Mucosa of stomach (tissue), 1 donor: ENCODE results near the gene ANTXR1.
"Not testable (repeated sequence)": the region's sequence is repeated elsewhere in the genome, so short reads cannot be mapped to it uniquely, and the experiment has no call there.

Experiments
- H3K27me3 ChIP-seq: one replicate; pipeline ENCODE4 v1.7.0; 2013; ENCODE audit warnings: mild to moderate bottlenecking, low read length; ENCODE audit not compliant: control insufficient read depth, insufficient read depth
- H3K36me3 ChIP-seq: one replicate; pipeline ENCODE4 v1.7.0; 2013; ENCODE audit warnings: low read length; ENCODE audit not compliant: control insufficient read depth, insufficient read depth
- H3K4me1 ChIP-seq: one replicate; pipeline ENCODE4 v1.7.0; 2013; ENCODE audit warnings: mild to moderate bottlenecking, low read length; ENCODE audit not compliant: control insufficient read depth, insufficient read depth
- H3K4me3 ChIP-seq: one replicate; pipeline ENCODE4 v1.7.0; 2013; ENCODE audit warnings: low read length
- H3K9ac ChIP-seq: one replicate; pipeline ENCODE4 v1.7.0; 2013; ENCODE audit warnings: mild to moderate bottlenecking, low read length, moderate library complexity
- H3K9me3 ChIP-seq: one replicate; pipeline ENCODE4 v1.7.0; 2013; ENCODE audit warnings: mild to moderate bottlenecking, low read length, moderate library complexity; ENCODE audit not compliant: control insufficient read depth
- donor health status: Pancreatic carcinoma.

The ANTXR1 gene

GRCh38 chr2:69241664-69242514 lies 228.9 kb downstream of the ANTXR1 start:
- H3K27me3 ChIP-seq = no peaks in the 10 kb centered on the region
- no peaks in the 10 kb centered on the region for H3K9me3 ChIP-seq
- H3K4me1 ChIP-seq = no peaks in the 10 kb centered on the region
- H3K36me3 ChIP-seq = no peaks in the 10 kb centered on the region
- no peak overlapping the region for H3K4me3 ChIP-seq
- H3K9ac ChIP-seq = no peak overlapping the region

- Histone ChIP-seq H3K27me3 (no peaks in the 10 kb centered on the region), H3K4me1 (no peaks in the 10 kb centered on the region), H3K9me3 (no peaks in the 10 kb centered on the region), H3K36me3 (no peaks in the 10 kb centered on the region), H3K9ac (no peak overlapping the region), H3K4me3 (no peak overlapping the region)
Measured at GRCh38 chr2:69242651-69243051, 229.7 kb downstream of the ANTXR1 start.

- H3K9me3 ChIP-seq = no peaks in the 10 kb centered on the region
- H3K9ac ChIP-seq = no peak overlapping the region
- H3K4me3 ChIP-seq = no peak overlapping the region
- H3K4me1 ChIP-seq = no peaks in the 10 kb centered on the region
- H3K36me3 ChIP-seq = no peaks in the 10 kb centered on the region
- no peaks in the 10 kb centered on the region for H3K27me3 ChIP-seq
Measured at GRCh38 chr2:69243652-69244051, 230.7 kb downstream of the ANTXR1 start.

- H3K36me3 ChIP-seq = no peaks in the 10 kb centered on the region
- no peak overlapping the region for H3K4me3 ChIP-seq
- no peaks in the 10 kb centered on the region for H3K4me1 ChIP-seq
- no peaks in the 10 kb centered on the region for H3K9me3 ChIP-seq
- H3K9ac ChIP-seq = no peak overlapping the region
- no peaks in the 10 kb centered on the region for H3K27me3 ChIP-seq
Measured at GRCh38 chr2:69244882-69245281, 231.9 kb downstream of the ANTXR1 start.

GRCh38 chr2:69247583-69247982 lies 234.6 kb downstream of the ANTXR1 start:
- Histone ChIP-seq H3K9me3 (no peaks in the 10 kb centered on the region), H3K36me3 (no peaks in the 10 kb centered on the region), H3K9ac (no peak overlapping the region), H3K4me1 (no peaks in the 10 kb centered on the region), H3K4me3 (no peak overlapping the region), H3K27me3 (no peaks in the 10 kb centered on the region)

- H3K9ac ChIP-seq = no peak overlapping the region
- H3K4me1 ChIP-seq = no peaks in the 10 kb centered on the region
- no peaks in the 10 kb centered on the region for H3K36me3 ChIP-seq
Measured at GRCh38 chr2:69248232-69248631, 235.3 kb downstream of the ANTXR1 start.

GRCh38 chr2:69250981-69251380 lies 238.0 kb downstream of the ANTXR1 start:
- H3K4me1 ChIP-seq = no peaks in the 10 kb centered on the region
- H3K36me3 ChIP-seq = no peaks in the 10 kb centered on the region
- no peaks in the 10 kb centered on the region for H3K9me3 ChIP-seq
- no peak overlapping the region for H3K4me3 ChIP-seq
- no peaks in the 10 kb centered on the region for H3K27me3 ChIP-seq
- no peak overlapping the region for H3K9ac ChIP-seq

More at GRCh38 chr2:69248232-69248631, 235.3 kb downstream of the ANTXR1 start:
- H3K4me3 ChIP-seq = no peak overlapping the region
- no peaks in the 10 kb centered on the region for H3K27me3 ChIP-seq
- no peaks in the 10 kb centered on the region for H3K9me3 ChIP-seq

GRCh38 chr2:69251943-69252342 lies 239.0 kb downstream of the ANTXR1 start:
- no peaks in the 10 kb centered on the region for H3K36me3 ChIP-seq
- H3K4me1 ChIP-seq = no peaks in the 10 kb centered on the region
- H3K27me3 ChIP-seq = no peaks in the 10 kb centered on the region
- H3K9me3 ChIP-seq = no peaks in the 10 kb centered on the region
- H3K4me3 ChIP-seq = no peak overlapping the region
- H3K9ac ChIP-seq = no peak overlapping the region

- H3K36me3 ChIP-seq = no peaks in the 10 kb centered on the region
- no peaks in the 10 kb centered on the region for H3K27me3 ChIP-seq
- no peaks in the 10 kb centered on the region for H3K9me3 ChIP-seq
- no peaks in the 10 kb centered on the region for H3K4me1 ChIP-seq
- H3K4me3 ChIP-seq = no peak overlapping the region
- H3K9ac ChIP-seq = no peak overlapping the region
Measured at GRCh38 chr2:69253112-69253511, 240.1 kb downstream of the ANTXR1 start.

GRCh38 chr2:69253611-69254301 lies 240.8 kb downstream of the ANTXR1 start:
- no peaks in the 10 kb centered on the region for H3K36me3 ChIP-seq
- no peak overlapping the region for H3K9ac ChIP-seq
- H3K27me3 ChIP-seq = no peaks in the 10 kb centered on the region
- no peaks in the 10 kb centered on the region for H3K4me1 ChIP-seq
- no peaks in the 10 kb centered on the region for H3K9me3 ChIP-seq
- no peak overlapping the region for H3K4me3 ChIP-seq

GRCh38 chr2:69255760-69256159 lies 242.8 kb downstream of the ANTXR1 start:
- Histone ChIP-seq H3K9me3 (peaks cover 5% of the 10 kb centered on the region), H3K4me3 (no peak overlapping the region), H3K4me1 (no peaks in the 10 kb centered on the region), H3K9ac (no peak overlapping the region), H3K36me3 (no peaks in the 10 kb centered on the region), H3K27me3 (no peaks in the 10 kb centered on the region)

- not testable (repeated sequence) for H3K4me1 ChIP-seq, H3K4me3 ChIP-seq, H3K9ac ChIP-seq, H3K36me3 ChIP-seq, H3K9me3 ChIP-seq, H3K27me3 ChIP-seq
Measured at GRCh38 chr2:69259994-69260591, 247.1 kb downstream of the ANTXR1 start.
